HepG2 (cell line): ENCODE results near the gene GAREM1. TPM values are rescaled to one million over a fixed set of nuclear protein-coding genes. Genes with fewer than 3 reads are reported as not detected.

Source experiments
- ATAC-seq: fragments of 200-7000 bp; cut with Tn5 transposase; 3 replicates; pipeline ENCODE4 v1.9.1; 2020; ENCODE audit warnings: mild to moderate bottlenecking, moderate library complexity
- BruUV-seq: library from RNA; stranded (reverse); fragments of 400-500 nt; replicated peaks from 2 replicates; lab custom pipeline; 2021; lab: Mats Ljungman, UMichigan
- CTCF ChIA-PET: fragments of 300-600 bp; formaldehyde crosslinking; extraction: SDS; loops from one replicate; lab custom pipeline; 2021; ENCODE audit warnings: low total read pairs, inconsistent platforms, low intra/inter-chr PET ratio; lab: Yijun Ruan, JAX
- POLR2A ChIA-PET: fragments of 350-600 bp; sonication (Branson Sonifier 250); formaldehyde crosslinking; loops from one replicate; lab custom pipeline; 2020; ENCODE audit warnings: antibody characterized with exemption, inconsistent platforms; lab: Yijun Ruan, JAX
- DNase-seq: peaks from one replicate; pipeline ENCODE4 v3.0.0-alpha.2; 2015; ENCODE audit warnings: low spot score
- FAIRE-seq: peaks from 3 replicates; lab custom pipeline; 2011; peaks lifted over from hg19 to GRCh38; lab: Jason Lieb, UNC
- H2AFZ ChIP-seq: one replicate; pipeline ENCODE4 v1.6.1; 2011; ENCODE audit warnings: low read length, inconsistent platforms
- H3K27ac ChIP-seq: fragments of 300-600 bp; 3 replicates; pipeline ENCODE4 v1.8.0; 2011; ENCODE audit warnings: mixed run types, mild to moderate bottlenecking, mixed read lengths, low read length, inconsistent platforms; ENCODE audit not compliant: insufficient read depth; ENCODE audit errors: extremely low read length
- H3K27me3 ChIP-seq, 2 experiments: fragments of 200-600 bp in 1 of 2; 2 replicates in 1 of 2; 3 replicates in 1 of 2; pipeline versions ENCODE4 v1.6.0 to v1.8.0; 2011; ENCODE audit warnings: low read length in 2 of 2, mild to moderate bottlenecking in 2 of 2, moderate library complexity in 2 of 2, inconsistent platforms in 1 of 2; ENCODE audit not compliant: insufficient read depth in 2 of 2, control insufficient read depth in 1 of 2
- H3K36me3 ChIP-seq, 2 experiments: fragments of 200-600 bp in 1 of 2; replicated peaks in 1 of 2; 2 replicates in 1 of 2; 3 replicates in 1 of 2; pipeline versions ENCODE4 v1.5.1 to v1.8.0; 2011; ENCODE audit warnings: low read length in 2 of 2, inconsistent platforms in 1 of 2; ENCODE audit not compliant: insufficient read depth in 2 of 2, control insufficient read depth in 1 of 2
- H3K4me1 ChIP-seq: 2 replicates; pipeline ENCODE4 v1.5.1; 2012; ENCODE audit warnings: low read length, inconsistent platforms; ENCODE audit not compliant: insufficient read depth
- H3K4me2 ChIP-seq: 2 replicates; pipeline ENCODE4 v1.6.0; 2011; ENCODE audit warnings: low read depth, low read length, inconsistent platforms
- H3K4me3 ChIP-seq, 3 experiments: fragments of 200-600 bp in 1 of 3; sonication (generic), shearing (Covaris generic) in 1 of 3; replicated peaks in 1 of 3; 2 replicates each; pipeline ENCODE4 v1.5.1; 2011 to 2016; ENCODE audit warnings: low read length in 3 of 3, inconsistent platforms in 2 of 3, low read depth in 2 of 3, mild to moderate bottlenecking in 2 of 3, control low read depth in 1 of 3, mixed read lengths in 1 of 3; ENCODE audit not compliant: insufficient read depth in 1 of 3
- H3K79me2 ChIP-seq: one replicate; pipeline ENCODE4 v1.6.1; 2011; ENCODE audit warnings: low read length, inconsistent platforms; ENCODE audit not compliant: insufficient read depth
- H3K9ac ChIP-seq: 2 replicates; pipeline ENCODE4 v1.6.0; 2011; ENCODE audit warnings: mild to moderate bottlenecking, low read depth, low read length, inconsistent platforms; ENCODE audit not compliant: insufficient read depth
- H3K9me3 ChIP-seq: 2 replicates; pipeline ENCODE4 v1.5.1; 2012; ENCODE audit warnings: mild to moderate bottlenecking, low read length
- H4K20me1 ChIP-seq: 2 replicates; pipeline ENCODE4 v1.6.0; 2011; ENCODE audit warnings: inconsistent platforms, mild to moderate bottlenecking, low read length, moderate library complexity; ENCODE audit not compliant: insufficient read depth
- ATAD3A ChIP-seq: sonication (generic); formaldehyde crosslinking; IDR thresholded peaks from 2 replicates; pipeline ENCODE4 v1.4.0; 2020; ENCODE audit warnings: missing genetic modification reagents
- RXRB ChIP-seq: IDR thresholded peaks from 2 replicates; pipeline ENCODE4 v1.6.1; 2016; ENCODE audit warnings: borderline replicate concordance, missing genetic modification reagents, missing compliant biosample characterization
- ZBED4 ChIP-seq: sonication (generic); formaldehyde crosslinking; IDR thresholded peaks from 2 replicates; pipeline ENCODE4 v1.4.0; 2020; ENCODE audit warnings: missing genetic modification reagents, borderline replicate concordance
- ZBTB21 ChIP-seq: sonication (generic); formaldehyde crosslinking; IDR thresholded peaks from 2 replicates; pipeline ENCODE4 v1.4.0; 2020; ENCODE audit warnings: missing genetic modification reagents
- ZNF263 ChIP-seq: sonication (generic); formaldehyde crosslinking; IDR thresholded peaks from 2 replicates; pipeline ENCODE4 v1.4.0; 2020; ENCODE audit warnings: missing genetic modification reagents
- ZNF550 ChIP-seq: sonication (generic); formaldehyde crosslinking; IDR thresholded peaks from 2 replicates; pipeline ENCODE4 v1.4.0; 2020; ENCODE audit warnings: mild to moderate bottlenecking, missing genetic modification reagents, borderline replicate concordance
- ZZZ3 ChIP-seq: sonication (generic); formaldehyde crosslinking; IDR thresholded peaks from 2 replicates; pipeline ENCODE4 v1.4.0; 2020; ENCODE audit warnings: missing genetic modification reagents, mild to moderate bottlenecking, borderline replicate concordance
- WGBS: methylation state at CpG from one replicate; pipeline ENCODE4 v1.1.6; 2017; ENCODE audit warnings: low lambda C conversion rate; 5-methylcytosine and 5-hydroxymethylcytosine counted together
- in situ Hi-C: cut with HindIII; loops from 2 replicates; pipeline ENCODE4 v1.10.0; 2017; ENCODE audit warnings: low pct_unique_long_range_greater_than_20kb; ENCODE audit not compliant: extremely low pct_ligation_motif_present
- intact Hi-C: fragments of 100-400 bp; cut with micrococcal nuclease; formaldehyde crosslinking; loops from one replicate; pipeline ENCODE4 v1.10.0; 2022; ENCODE audit not compliant: unreplicated experiment
- polyA plus RNA-seq, 8 experiments: library from polyadenylated mRNA; depleted of rRNA in 3 of 8; stranded (reverse) in 7 of 8; unstranded in 1 of 8; fragments of >200 nt; fragmentation: Illumina TruSeq in 4 of 8; extraction: Trizol in 4 of 8; gene quantifications; 2 replicates each; pipeline versions ENCODE4 v1.2.1 to v1.2.3, GENCODE V29; 2011 to 2016; ENCODE audit warnings: low read depth in 4 of 8, missing spikeins in 1 of 8, mixed read lengths in 1 of 8; ENCODE audit not compliant: insufficient read depth in 1 of 8
- total RNA-seq, 5 experiments: library from RNA; depleted of rRNA; stranded (reverse); fragments of >200 nt; fragmentation: Illumina TruSeq; extraction: Trizol; gene quantifications; 2 replicates each; pipeline ENCODE4 v1.2.3, GENCODE V29; 2016; ENCODE audit warnings: low read depth in 1 of 5
- TF ChIP-seq, protein P1 (sequence below): sonication (generic); formaldehyde crosslinking; IDR thresholded peaks from 2 replicates; pipeline ENCODE4 v1.5.1; 2020; ENCODE audit warnings: missing genetic modification reagents, mild to moderate bottlenecking, borderline replicate concordance

Gene GAREM1
- total and polyA plus RNA-seq, 2 of the 13 experiments (the other 11 are each of a cell fraction or from before 2014, with no cell fraction given), result 2.5 to 2.9 TPM

DNA sequence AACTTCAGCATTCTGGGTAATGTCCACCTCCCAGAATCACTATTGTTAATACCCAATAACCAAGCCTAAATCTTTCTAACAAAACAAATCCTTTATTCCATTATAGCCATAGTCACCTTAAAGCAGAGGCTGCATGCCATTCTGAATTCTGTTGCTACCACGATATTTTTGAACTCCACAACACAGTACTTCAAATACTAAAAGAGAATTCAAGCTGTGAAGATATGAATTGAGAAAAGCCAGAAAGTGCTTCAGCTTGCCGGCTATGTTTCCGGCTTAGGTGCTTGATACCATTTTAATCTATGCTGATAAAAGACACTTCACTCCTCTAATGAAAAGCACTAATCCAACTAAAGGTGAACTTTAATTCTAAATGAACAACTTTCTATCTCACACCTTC is 41.3 kb downstream of the GAREM1 start:
- Histone ChIP-seq H3K36me3 (no peaks in the 10 kb centered on the region), H3K9ac (no peak overlapping the region), H3K4me1 (peaks cover 24% of the 10 kb centered on the region), H3K27me3 (no peaks in the 10 kb centered on the region), H3K79me2 (no peaks in the 10 kb centered on the region), H3K27ac (no peak overlapping the region), H3K9me3 (no peaks in the 10 kb centered on the region), H4K20me1 (no peaks in the 10 kb centered on the region), H2AFZ (no peak overlapping the region), H3K4me2 (no peak overlapping the region), H3K4me3 (no peak overlapping the region)
- CTCF ChIA-PET, result no interaction called here
- DNase-seq (no peak), ATAC-seq (no peak), FAIRE-seq (no peak)
- no TSS peak for BruUV-seq
- WGBS, result 81% methylated on average over 3 of the region's 3 CpGs
- in situ Hi-C loops (no loop called here), intact Hi-C loops (loop anchor here (5.0 kb wide), 1 partner anchor 57 kb away; no protein-coding TSS in a partner anchor)
- POLR2A ChIA-PET, result no interaction called here
- TF ChIP-seq ZBED4 (CRISPR knock-in tag), result no peak
- no peak for TF ChIP-seq ATAD3A (CRISPR knock-in tag)
- TF ChIP-seq ZNF263 (CRISPR knock-in tag), result no peak
- no peak for TF ChIP-seq ZZZ3 (CRISPR knock-in tag)
- TF ChIP-seq ZNF550 (CRISPR knock-in tag), result no peak
- no peak for TF ChIP-seq ZBTB21 (CRISPR knock-in tag)
- TF ChIP-seq RXRB (CRISPR knock-in tag), result no peak
- TF ChIP-seq, protein P1, sequence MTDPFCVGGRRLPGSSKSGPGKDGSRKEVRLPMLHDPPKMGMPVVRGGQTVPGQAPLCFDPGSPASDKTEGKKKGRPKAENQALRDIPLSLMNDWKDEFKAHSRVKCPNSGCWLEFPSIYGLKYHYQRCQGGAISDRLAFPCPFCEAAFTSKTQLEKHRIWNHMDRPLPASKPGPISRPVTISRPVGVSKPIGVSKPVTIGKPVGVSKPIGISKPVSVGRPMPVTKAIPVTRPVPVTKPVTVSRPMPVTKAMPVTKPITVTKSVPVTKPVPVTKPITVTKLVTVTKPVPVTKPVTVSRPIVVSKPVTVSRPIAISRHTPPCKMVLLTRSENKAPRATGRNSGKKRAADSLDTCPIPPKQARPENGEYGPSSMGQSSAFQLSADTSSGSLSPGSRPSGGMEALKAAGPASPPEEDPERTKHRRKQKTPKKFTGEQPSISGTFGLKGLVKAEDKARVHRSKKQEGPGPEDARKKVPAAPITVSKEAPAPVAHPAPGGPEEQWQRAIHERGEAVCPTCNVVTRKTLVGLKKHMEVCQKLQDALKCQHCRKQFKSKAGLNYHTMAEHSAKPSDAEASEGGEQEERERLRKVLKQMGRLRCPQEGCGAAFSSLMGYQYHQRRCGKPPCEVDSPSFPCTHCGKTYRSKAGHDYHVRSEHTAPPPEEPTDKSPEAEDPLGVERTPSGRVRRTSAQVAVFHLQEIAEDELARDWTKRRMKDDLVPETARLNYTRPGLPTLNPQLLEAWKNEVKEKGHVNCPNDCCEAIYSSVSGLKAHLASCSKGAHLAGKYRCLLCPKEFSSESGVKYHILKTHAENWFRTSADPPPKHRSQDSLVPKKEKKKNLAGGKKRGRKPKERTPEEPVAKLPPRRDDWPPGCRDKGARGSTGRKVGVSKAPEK, result no peak
